Fibroblast of lung (primary cell): ENCODE results near the gene CCDC86.

ENCODE experiments used
- CTCF ChIP-seq, 2 donors: IDR thresholded peaks in 1 of 2; conservative IDR thresholded peaks in 1 of 2; 1 replicate in 1 of 2; 2 replicates in 1 of 2; pipeline ENCODE4 v1.5.1; 2011 to 2012; ENCODE audit warnings: low read length in 2 of 2, control low read depth in 1 of 2, inconsistent platforms in 1 of 2, low read depth in 1 of 2, mild to moderate bottlenecking in 1 of 2
- EZH2 ChIP-seq: IDR thresholded peaks from 2 replicates; pipeline ENCODE4 v1.5.1; 2012; ENCODE audit warnings: low read length, control low read depth, mild to moderate bottlenecking; ENCODE audit errors: missing control alignments

DNA sequence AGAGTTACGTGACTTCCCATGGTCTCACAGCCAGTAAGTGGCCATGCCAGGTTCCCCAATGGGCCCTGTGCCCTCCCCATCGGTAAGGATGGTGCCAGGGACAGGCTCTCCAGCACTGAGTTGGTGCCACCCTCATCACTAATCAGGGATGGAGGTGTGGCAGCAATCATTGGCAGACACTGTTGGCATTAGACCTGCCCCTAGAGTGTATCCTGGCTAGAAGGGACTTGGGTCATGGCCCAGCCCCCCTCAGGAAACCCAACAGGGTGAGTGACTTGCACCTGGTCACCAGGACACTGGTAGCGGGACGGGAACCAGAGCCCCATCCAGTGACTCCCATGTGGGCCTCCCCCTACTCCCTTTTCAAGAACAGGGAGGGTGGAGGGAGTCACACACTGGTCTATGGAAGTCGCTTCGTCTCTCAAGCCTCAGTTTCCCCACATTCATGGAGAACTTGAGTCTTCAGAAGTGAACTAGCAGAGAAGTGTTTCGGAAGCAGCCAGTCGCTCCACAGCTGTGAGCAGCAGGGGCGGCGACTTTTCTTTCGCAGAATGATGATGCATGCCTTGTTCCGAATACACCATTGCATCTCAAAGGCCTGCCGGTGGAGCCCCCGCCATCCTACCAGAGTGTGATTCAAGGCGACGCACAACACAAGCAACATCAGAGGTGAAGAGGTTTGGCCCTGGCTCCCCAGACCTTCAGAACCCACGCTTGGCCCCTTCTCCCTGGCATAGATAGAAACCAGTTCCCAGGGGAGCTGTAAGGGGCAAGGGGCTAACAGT, 43.9 kb upstream of the CCDC86 start:
- TF ChIP-seq CTCF (conservative IDR thresholded peaks at IDR 0.05 in 1 of 2, IDR thresholded peaks at IDR 0.05 in 1 of 2; ENCODE audit: low read depth in 1 of 2, low read length in 2 of 2) (no peak), EZH2 (no peak)
